ENCODE measurements around the gene SPACA7. TPM values are rescaled to one million over a fixed set of nuclear protein-coding genes. Genes with fewer than 3 reads are reported as not detected.

Gene SPACA7
- total and polyA plus RNA-seq, 10 of the 15 experiments (the other 5 are each of a cell fraction or from before 2014, with no cell fraction given): not detected

- Histone ChIP-seq H3K36me3 (ENCODE audit: control insufficient read depth in 2 of 2, insufficient read depth in 2 of 2, low read length in 1 of 2) (no peaks in the 10 kb centered on the region), H3K4me1 (ENCODE audit: control insufficient read depth, insufficient read depth, low read length) (no peaks in the 10 kb centered on the region), H3K27ac (ENCODE audit: control insufficient read depth, insufficient read depth) (no peak overlapping the region), H3K4me2 (ENCODE audit: control insufficient read depth, insufficient read depth) (no peak overlapping the region), H4K20me1 (ENCODE audit: control insufficient read depth, insufficient read depth) (no peaks in the 10 kb centered on the region), H3K9ac (ENCODE audit: control insufficient read depth, insufficient read depth, low read length) (no peak overlapping the region), H3K79me2 (ENCODE audit: control insufficient read depth, insufficient read depth, low read length) (no peaks in the 10 kb centered on the region), H2AFZ (ENCODE audit: control insufficient read depth, low read depth, low read length) (no peak overlapping the region), H3K27me3 (replicated peaks in 1 of 2; ENCODE audit: control insufficient read depth in 2 of 2, insufficient read depth in 2 of 2, low read length in 1 of 2) (no peaks in the 10 kb centered on the region), H3K9me3 (replicated peaks; ENCODE audit: control insufficient read depth, insufficient read depth, low read length) (no peaks in the 10 kb centered on the region), H3K4me3 (no peak overlapping the region)
- ChIA-PET RAD21 (ENCODE audit: unreplicated experiment) (interaction anchor here (0.6 kb wide), 1 partner anchor 168 kb away, joined by 4 read pairs; no protein-coding TSS in a partner anchor), POLR2A (no interaction called here), SMC1A (ENCODE audit: uncharacterized antibody, unreplicated experiment) (no interaction called here), CTCF (no interaction called here)
- no TSS peak for BruUV-seq (replicated peaks)
- no peak for ATAC-seq
- TF ChIP-seq E4F1 (IDR thresholded peaks at IDR 0.05; ENCODE audit: borderline replicate concordance, partially characterized antibody) (no peak), RCOR1 (conservative IDR thresholded peaks at IDR 0.05; ENCODE audit: low read depth, low read length) (no peak), ZBTB40 (IDR thresholded peaks at IDR 0.05; ENCODE audit: borderline replicate concordance) (no peak), ZBED1 (IDR thresholded peaks at IDR 0.05; ENCODE audit: borderline replicate concordance) (no peak), STAT3 (IDR thresholded peaks at IDR 0.05; ENCODE audit: low read depth, low read length) (no peak), SRF (IDR thresholded peaks at IDR 0.05; ENCODE audit: low read depth in 2 of 2, low read length in 2 of 2) (no peak)
- FAIRE-seq: no peak
- DNase-seq (ENCODE audit: low read depth, low spot score): no peak
- in situ Hi-C loops (cut with MboI): no loop called here
- intact Hi-C loops (cut with micrococcal nuclease; ENCODE audit: unreplicated experiment): no loop called here
Measured at GRCh38 chr13:112417079-112417478, 40.9 kb downstream of the SPACA7 start.
